Measurements from ENCODE around the gene S100A6.

DNA sequence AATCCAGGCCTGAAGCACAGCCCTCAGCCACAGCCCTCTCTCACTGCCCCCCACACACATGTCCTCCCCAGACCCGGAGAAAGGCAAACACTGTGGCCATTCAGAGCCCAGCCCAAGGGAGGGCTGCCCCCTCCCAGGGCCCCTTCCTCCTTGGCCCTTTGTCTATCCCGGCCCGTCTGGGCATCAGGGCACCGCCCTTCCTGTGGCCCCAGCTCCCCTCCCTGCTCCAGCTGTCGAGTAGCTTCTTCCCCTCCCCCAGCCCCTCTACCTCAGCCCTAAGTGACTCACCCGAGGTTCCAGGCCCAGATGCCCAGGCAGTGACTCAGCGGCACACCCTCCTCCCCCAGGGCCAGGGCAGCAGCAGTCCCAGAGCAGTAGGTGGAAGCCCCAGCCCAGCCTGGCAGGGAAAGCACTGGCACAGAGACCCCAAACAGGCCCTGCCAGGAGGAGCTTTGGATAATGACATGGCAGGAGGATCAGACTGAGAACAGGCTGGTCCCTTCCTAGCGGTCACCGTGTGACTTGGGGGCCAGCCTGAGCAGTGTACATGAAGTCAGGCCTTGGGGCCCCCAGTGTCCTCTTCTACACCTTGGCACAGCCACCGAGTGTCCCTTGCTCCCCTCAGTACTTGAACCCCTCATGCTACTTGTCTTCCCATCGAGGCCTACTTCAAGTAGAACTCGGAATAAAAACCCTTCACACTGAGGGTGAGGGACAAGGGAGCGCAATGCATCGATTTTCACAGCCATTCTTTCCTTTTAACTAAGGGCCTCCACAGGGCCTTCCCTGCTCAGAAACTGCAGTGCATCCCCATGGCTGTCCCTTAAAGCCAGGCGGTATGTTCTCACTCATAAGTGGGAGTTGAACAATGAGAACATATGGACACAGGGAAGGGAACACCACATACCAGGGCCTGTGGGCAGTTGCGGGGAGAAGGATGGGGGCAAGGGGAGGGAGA is 30.9 kb upstream of the S100A6 start:
- TF ChIP-seq, protein P1, sequence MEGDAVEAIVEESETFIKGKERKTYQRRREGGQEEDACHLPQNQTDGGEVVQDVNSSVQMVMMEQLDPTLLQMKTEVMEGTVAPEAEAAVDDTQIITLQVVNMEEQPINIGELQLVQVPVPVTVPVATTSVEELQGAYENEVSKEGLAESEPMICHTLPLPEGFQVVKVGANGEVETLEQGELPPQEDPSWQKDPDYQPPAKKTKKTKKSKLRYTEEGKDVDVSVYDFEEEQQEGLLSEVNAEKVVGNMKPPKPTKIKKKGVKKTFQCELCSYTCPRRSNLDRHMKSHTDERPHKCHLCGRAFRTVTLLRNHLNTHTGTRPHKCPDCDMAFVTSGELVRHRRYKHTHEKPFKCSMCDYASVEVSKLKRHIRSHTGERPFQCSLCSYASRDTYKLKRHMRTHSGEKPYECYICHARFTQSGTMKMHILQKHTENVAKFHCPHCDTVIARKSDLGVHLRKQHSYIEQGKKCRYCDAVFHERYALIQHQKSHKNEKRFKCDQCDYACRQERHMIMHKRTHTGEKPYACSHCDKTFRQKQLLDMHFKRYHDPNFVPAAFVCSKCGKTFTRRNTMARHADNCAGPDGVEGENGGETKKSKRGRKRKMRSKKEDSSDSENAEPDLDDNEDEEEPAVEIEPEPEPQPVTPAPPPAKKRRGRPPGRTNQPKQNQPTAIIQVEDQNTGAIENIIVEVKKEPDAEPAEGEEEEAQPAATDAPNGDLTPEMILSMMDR (IDR thresholded peaks at IDR 0.05; ENCODE audit: poor library complexity, severe bottlenecking): no peak
- no peak for TF ChIP-seq TAF1 (IDR thresholded peaks at IDR 0.05; ENCODE audit: low read depth)
- TF ChIP-seq EP300 (conservative IDR thresholded peaks at IDR 0.05; ENCODE audit: poor library complexity, severe bottlenecking): no peak

Measured in neural cell (in vitro differentiated cells).